Mesendoderm (in vitro differentiated cells): ENCODE measurements around the gene SRGAP1.

Experiments used
- DNase-seq: peaks from one replicate; pipeline ENCODE4 v3.0.0; 2013
- H2AK5ac ChIP-seq: 2 replicates; pipeline ENCODE4 v1.6.1; 2013; ENCODE audit warnings: low read length, inconsistent platforms
- H2BK120ac ChIP-seq: 2 replicates; pipeline ENCODE4 v1.6.1; 2013; ENCODE audit warnings: low read depth, mild to moderate bottlenecking, low read length, moderate library complexity, mixed read lengths
- H2BK15ac ChIP-seq: replicated peaks from 2 replicates; pipeline ENCODE4 v1.6.1; 2013; ENCODE audit warnings: low read depth, mild to moderate bottlenecking, moderate library complexity
- H2BK5ac ChIP-seq: 2 replicates; pipeline ENCODE4 v1.6.1; 2013; ENCODE audit warnings: low read length, inconsistent platforms
- H3K18ac ChIP-seq: 2 replicates; pipeline ENCODE4 v1.6.1; 2013; ENCODE audit warnings: mild to moderate bottlenecking, low read length, mixed read lengths
- H3K23ac ChIP-seq: one replicate; pipeline ENCODE4 v1.6.1; 2013; ENCODE audit warnings: low read length
- H3K27ac ChIP-seq: 2 replicates; pipeline ENCODE4 v1.5.1; 2013; ENCODE audit warnings: low read depth, mild to moderate bottlenecking, inconsistent platforms, low read length, moderate library complexity
- H3K27me3 ChIP-seq: 2 replicates; pipeline ENCODE4 v1.6.1; 2013; ENCODE audit warnings: low read length, control low read depth, mild to moderate bottlenecking, inconsistent platforms; ENCODE audit not compliant: insufficient read depth, poor library complexity
- H3K36me3 ChIP-seq: 2 replicates; pipeline ENCODE4 v1.6.1; 2013; ENCODE audit warnings: low read length, inconsistent platforms; ENCODE audit not compliant: control insufficient read depth, insufficient read depth
- H3K4ac ChIP-seq: one replicate; pipeline ENCODE4 v1.6.1; 2013; ENCODE audit warnings: low read depth, mild to moderate bottlenecking, low read length, moderate library complexity
- H3K4me1 ChIP-seq: 2 replicates; pipeline ENCODE4 v1.6.1; 2013; ENCODE audit warnings: low read depth, low read length, inconsistent platforms; ENCODE audit not compliant: control insufficient read depth
- H3K4me2 ChIP-seq: 2 replicates; pipeline ENCODE4 v1.6.1; 2013; ENCODE audit warnings: low read length
- H3K4me3 ChIP-seq: 2 replicates; pipeline ENCODE4 v1.5.1; 2013; ENCODE audit warnings: mild to moderate bottlenecking, low read length
- H3K56ac ChIP-seq: one replicate; pipeline ENCODE4 v1.6.1; 2013; ENCODE audit warnings: low read length
- H3K79me1 ChIP-seq: 2 replicates; pipeline ENCODE4 v1.6.1; 2013; ENCODE audit warnings: low read length, inconsistent platforms
- H3K79me2 ChIP-seq: 2 replicates; pipeline ENCODE4 v1.6.1; 2013; ENCODE audit warnings: mild to moderate bottlenecking, low read length; ENCODE audit not compliant: control insufficient read depth, insufficient read depth
- H3K9ac ChIP-seq: 2 replicates; pipeline ENCODE4 v1.6.1; 2013; ENCODE audit warnings: low read length, inconsistent platforms
- H4K5ac ChIP-seq: one replicate; pipeline ENCODE4 v1.6.1; 2013; ENCODE audit warnings: low read length
- H4K8ac ChIP-seq: one replicate; pipeline ENCODE4 v1.6.1; 2013; ENCODE audit warnings: low read depth, mild to moderate bottlenecking, control low read depth, low read length, moderate library complexity
- WGBS: extraction: QIAGEN DNeasy Blood & Tissue Kit; methylation state at CpG from one replicate; pipeline ENCODE4 v1.1.7; 2013; ENCODE audit warnings: low lambda C conversion rate, missing lambda C conversion rate; ENCODE audit not compliant: insufficient coverage; ENCODE audit errors: extremely low coverage; 5-methylcytosine and 5-hydroxymethylcytosine counted together

Gene SRGAP1

DNA sequence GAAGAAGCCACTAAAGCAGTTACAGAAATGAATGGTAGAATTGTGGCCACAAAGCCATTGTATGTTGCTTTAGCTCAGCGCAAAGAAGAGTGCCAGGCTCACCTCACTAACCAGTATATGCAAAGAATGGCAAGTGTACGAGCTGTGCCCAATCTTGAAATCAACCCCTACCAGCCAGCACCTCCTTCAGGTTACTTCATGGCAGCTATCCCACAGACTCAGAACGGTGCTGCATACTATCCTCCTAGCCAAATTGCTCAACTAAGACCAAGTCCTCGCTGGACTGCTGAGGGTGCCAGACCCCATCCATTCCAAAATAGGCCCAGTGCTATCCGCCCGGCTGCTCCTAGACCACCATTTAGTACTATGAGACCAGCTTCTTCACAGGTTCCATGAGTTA, 21.5 kb upstream of the SRGAP1 start:
- Histone ChIP-seq H3K9ac (no peak overlapping the region), H3K4me1 (no peaks in the 10 kb centered on the region), H4K8ac (no peak overlapping the region), H3K79me2 (no peaks in the 10 kb centered on the region), H2BK5ac (no peak overlapping the region), H3K18ac (no peak overlapping the region), H3K4me3 (no peak overlapping the region), H4K5ac (no peak overlapping the region), H3K56ac (no peak overlapping the region), H3K36me3 (no peaks in the 10 kb centered on the region), H3K4ac (no peak overlapping the region), H3K23ac (no peak overlapping the region), H3K79me1 (no peaks in the 10 kb centered on the region), H2AK5ac (no peak overlapping the region), H3K27ac (no peak overlapping the region), H2BK120ac (no peak overlapping the region), H3K27me3 (no peaks in the 10 kb centered on the region), H3K4me2 (no peak overlapping the region), H2BK15ac (no peak overlapping the region)
- no peak for DNase-seq
- no CpG with 5 or more reads among the region's 6 CpGs for WGBS

DNA sequence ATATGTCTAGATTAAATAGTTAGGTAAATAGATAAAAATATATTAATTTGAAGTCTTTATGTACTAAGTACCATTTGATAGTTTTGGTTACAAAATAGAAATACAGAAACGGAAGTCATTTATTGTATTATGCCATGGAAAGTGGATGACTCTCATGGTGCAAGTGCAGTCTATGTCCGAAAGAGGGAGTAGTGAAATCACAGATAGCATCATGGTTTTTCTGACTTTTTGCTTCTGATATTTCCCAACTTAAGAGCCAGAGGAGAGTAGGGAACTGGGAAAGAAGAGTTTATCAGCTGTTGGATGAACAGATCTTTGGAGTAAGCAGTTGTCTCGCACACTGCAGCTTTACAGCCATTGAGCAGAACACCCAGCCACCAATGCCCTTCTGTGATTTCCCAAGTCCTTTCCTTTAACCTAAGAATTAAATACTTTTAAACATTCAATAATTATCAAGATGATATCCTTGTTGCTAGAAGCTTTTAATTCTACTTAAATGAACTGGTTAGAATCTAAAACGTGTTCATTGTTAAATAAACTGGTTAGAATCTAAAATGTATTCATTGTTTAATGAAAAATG, 18.4 kb upstream of the SRGAP1 start:
- Histone ChIP-seq H3K27ac (no peak overlapping the region), H3K4me1 (no peaks in the 10 kb centered on the region), H3K79me2 (no peaks in the 10 kb centered on the region), H3K4ac (no peak overlapping the region), H3K36me3 (no peaks in the 10 kb centered on the region), H3K56ac (no peak overlapping the region), H3K4me2 (no peak overlapping the region), H3K9ac (no peak overlapping the region), H4K8ac (no peak overlapping the region), H3K23ac (no peak overlapping the region), H2BK15ac (no peak overlapping the region), H3K4me3 (no peak overlapping the region), H3K79me1 (no peaks in the 10 kb centered on the region), H3K27me3 (no peaks in the 10 kb centered on the region), H4K5ac (no peak overlapping the region), H3K18ac (no peak overlapping the region), H2BK120ac (no peak overlapping the region), H2BK5ac (no peak overlapping the region), H2AK5ac (no peak overlapping the region)
- peak; percentile 55 for DNase-seq
- WGBS, result no CpG with 5 or more reads among the region's 4 CpGs

DNA sequence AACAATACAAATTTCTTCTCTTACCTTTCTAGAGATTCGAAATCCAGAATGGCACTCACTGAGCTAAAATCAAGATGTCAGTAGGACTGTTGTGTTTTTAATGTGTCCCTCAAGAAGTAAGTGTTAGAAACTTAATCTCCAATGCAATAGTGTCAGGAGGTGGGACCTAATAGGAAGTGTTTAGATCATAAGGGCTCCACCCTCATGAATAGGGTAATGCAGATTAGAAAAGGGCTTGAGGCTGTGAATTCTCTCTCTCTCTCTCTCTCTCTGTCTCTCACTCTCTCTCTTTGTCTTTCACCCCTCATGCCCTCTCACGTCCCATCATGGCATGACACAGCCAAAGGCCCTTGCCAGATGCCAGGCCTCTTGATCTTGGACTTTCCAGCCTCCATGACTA, 15.6 kb upstream of the SRGAP1 start:
- Histone ChIP-seq H2BK15ac (no peak overlapping the region), H3K9ac (no peak overlapping the region), H3K4me2 (no peak overlapping the region), H3K23ac (no peak overlapping the region), H3K4ac (no peak overlapping the region), H3K56ac (no peak overlapping the region), H4K5ac (no peak overlapping the region), H3K79me2 (no peaks in the 10 kb centered on the region), H3K18ac (no peak overlapping the region), H3K4me1 (no peaks in the 10 kb centered on the region), H4K8ac (no peak overlapping the region), H3K27me3 (no peaks in the 10 kb centered on the region), H3K4me3 (no peak overlapping the region), H2AK5ac (no peak overlapping the region), H3K79me1 (no peaks in the 10 kb centered on the region), H3K36me3 (no peaks in the 10 kb centered on the region), H2BK5ac (no peak overlapping the region), H2BK120ac (no peak overlapping the region), H3K27ac (no peak overlapping the region)
- DNase-seq, result no peak
- no CpG with 5 or more reads among the region's 2 CpGs for WGBS

DNA sequence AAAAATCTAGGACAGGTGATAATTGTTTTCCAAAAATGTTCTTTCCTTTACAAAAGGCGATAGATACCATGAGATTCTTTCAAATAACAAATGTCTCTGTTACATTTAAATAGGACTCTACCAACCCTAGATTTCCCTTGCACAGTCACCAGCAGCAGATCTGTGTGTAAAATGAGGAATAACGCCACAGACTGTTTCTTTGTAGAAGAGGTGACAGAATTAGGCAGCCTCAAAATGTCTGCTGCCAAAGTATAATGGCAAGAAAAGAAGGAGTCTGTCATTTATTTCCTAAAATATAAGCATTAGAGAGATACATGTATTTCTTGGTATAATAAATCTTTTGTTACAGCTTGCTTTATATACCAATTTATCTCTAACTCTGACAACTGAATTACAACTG, 8.5 kb upstream of the SRGAP1 start:
- Histone ChIP-seq H4K5ac (no peak overlapping the region), H2AK5ac (no peak overlapping the region), H3K4ac (no peak overlapping the region), H3K4me3 (no peak overlapping the region), H3K18ac (no peak overlapping the region), H3K4me1 (no peaks in the 10 kb centered on the region), H3K79me1 (no peaks in the 10 kb centered on the region), H3K27me3 (no peaks in the 10 kb centered on the region), H3K23ac (no peak overlapping the region), H2BK120ac (no peak overlapping the region), H4K8ac (no peak overlapping the region), H3K36me3 (no peaks in the 10 kb centered on the region), H2BK5ac (no peak overlapping the region), H3K4me2 (no peak overlapping the region), H3K56ac (no peak overlapping the region), H2BK15ac (no peak overlapping the region), H3K27ac (no peak overlapping the region), H3K9ac (no peak overlapping the region), H3K79me2 (no peaks in the 10 kb centered on the region)
- no CpG with 5 or more reads among the region's 2 CpGs for WGBS
- DNase-seq, result no peak

DNA sequence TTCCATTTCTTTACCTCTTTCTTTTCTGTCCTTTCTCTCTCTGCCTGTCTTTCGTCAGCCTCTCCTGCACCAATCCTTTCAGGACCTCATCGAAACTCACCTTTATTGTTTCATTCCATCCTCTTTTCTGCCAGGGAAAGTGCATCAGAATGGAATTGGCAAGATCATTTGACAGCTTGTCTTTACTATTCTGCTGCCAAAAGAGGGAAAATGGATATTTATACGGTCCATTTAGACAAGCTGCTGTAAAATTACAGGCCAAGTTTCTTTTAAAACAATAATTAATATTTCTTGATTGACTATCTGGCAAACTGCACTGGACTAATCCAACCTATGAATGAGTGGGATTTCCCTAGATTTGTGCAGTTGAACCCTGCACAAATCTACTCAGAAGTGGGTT, 7.6 kb upstream of the SRGAP1 start:
- H3K27me3 ChIP-seq, result no peaks in the 10 kb centered on the region
- no peak overlapping the region for H3K4ac ChIP-seq
- H3K36me3 ChIP-seq, result no peaks in the 10 kb centered on the region
- H3K79me2 ChIP-seq, result no peaks in the 10 kb centered on the region
- H4K5ac ChIP-seq, result no peak overlapping the region
- H3K79me1 ChIP-seq, result no peaks in the 10 kb centered on the region
- H2BK15ac ChIP-seq, result no peak overlapping the region
- no CpG with 5 or more reads among the region's 3 CpGs for WGBS
- H4K8ac ChIP-seq, result no peak overlapping the region
- H3K4me3 ChIP-seq, result no peak overlapping the region
- H3K4me1 ChIP-seq, result no peaks in the 10 kb centered on the region
- H3K9ac ChIP-seq, result no peak overlapping the region
- H2BK5ac ChIP-seq, result no peak overlapping the region
- H3K56ac ChIP-seq, result no peak overlapping the region
- H3K4me2 ChIP-seq, result no peak overlapping the region
- H3K23ac ChIP-seq, result no peak overlapping the region
- H3K18ac ChIP-seq, result no peak overlapping the region
- no peak overlapping the region for H2BK120ac ChIP-seq
- DNase-seq, result no peak
- no peak overlapping the region for H2AK5ac ChIP-seq
- no peak overlapping the region for H3K27ac ChIP-seq

DNA sequence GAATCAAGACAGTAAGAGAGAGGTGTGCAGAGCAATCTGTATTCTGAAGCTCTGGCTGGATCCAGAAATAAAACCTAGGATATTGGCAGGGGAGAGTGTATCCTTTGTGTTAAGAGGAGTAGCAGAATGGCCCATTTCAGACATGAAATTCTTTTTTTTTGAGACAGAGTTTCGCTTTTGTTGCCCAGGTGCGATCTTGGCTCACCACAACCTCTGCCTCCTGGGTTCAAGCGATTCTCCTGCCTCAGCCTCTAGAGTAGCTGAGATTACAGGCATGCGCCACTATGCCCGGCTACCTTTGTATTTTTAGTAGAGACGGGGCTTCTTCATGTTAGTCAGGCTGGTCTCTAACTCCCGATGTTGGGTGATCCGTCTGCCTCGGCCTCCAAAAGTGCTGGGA, 6.1 kb upstream of the SRGAP1 start:
- DNase-seq, result no peak

More for the DNA sequence above, 6.1 kb upstream of the SRGAP1 start:
- no peak overlapping the region for H2AK5ac ChIP-seq
- H3K56ac ChIP-seq, result no peak overlapping the region
- no peak overlapping the region for H3K9ac ChIP-seq
- H3K23ac ChIP-seq, result no peak overlapping the region
- H3K79me2 ChIP-seq, result no peaks in the 10 kb centered on the region
- no peak overlapping the region for H2BK5ac ChIP-seq
- H3K4ac ChIP-seq, result no peak overlapping the region
- H3K4me2 ChIP-seq, result no peak overlapping the region
- H3K36me3 ChIP-seq, result no peaks in the 10 kb centered on the region
- H2BK120ac ChIP-seq, result no peak overlapping the region
- H4K5ac ChIP-seq, result no peak overlapping the region
- H3K4me1 ChIP-seq, result no peaks in the 10 kb centered on the region
- H2BK15ac ChIP-seq, result no peak overlapping the region
- WGBS, result no CpG with 5 or more reads among the region's 9 CpGs
- H4K8ac ChIP-seq, result no peak overlapping the region
- no peaks in the 10 kb centered on the region for H3K79me1 ChIP-seq
- no peak overlapping the region for H3K4me3 ChIP-seq
- H3K18ac ChIP-seq, result no peak overlapping the region
- H3K27me3 ChIP-seq, result no peaks in the 10 kb centered on the region
- no peak overlapping the region for H3K27ac ChIP-seq
